Thyroid gland (tissue), 4 donors: Measurements from ENCODE around the gene R3HDML. TPM values are rescaled to one million over a fixed set of nuclear protein-coding genes. Genes with fewer than 3 reads are reported as not detected.
"Not testable (repeated sequence)": the region's sequence is repeated elsewhere in the genome, so short reads cannot be mapped to it uniquely, and the experiment has no call there.

Source experiments
- DNase-seq, 2 donors: peaks; one replicate each; pipeline ENCODE4 v3.0.0-alpha.2; 2019
- H3K27ac ChIP-seq, 3 donors: fragments of 200-600 bp; sonication (generic); 1 replicate in 2 of 3; 2 replicates in 1 of 3; pipeline ENCODE4 v1.5.1; 2016 to 2019; ENCODE audit warnings: mild to moderate bottlenecking in 1 of 3, moderate library complexity in 1 of 3
- H3K27me3 ChIP-seq: fragments of 200-600 bp; sonication (generic); one replicate; pipeline ENCODE4 v1.5.1; 2019
- H3K36me3 ChIP-seq, 2 donors: fragments of 200-600 bp; sonication (generic); one replicate each; pipeline ENCODE4 v1.5.1; 2016 to 2019
- H3K4me1 ChIP-seq, 2 donors: fragments of 200-600 bp; sonication (generic); one replicate each; pipeline ENCODE4 v1.5.1; 2017 to 2019
- H3K4me3 ChIP-seq, 3 donors: fragments of 200-600 bp; sonication (generic); replicated peaks in 1 of 3; 1 replicate in 2 of 3; 2 replicates in 1 of 3; pipeline ENCODE4 v1.5.1; 2016; ENCODE audit warnings: mild to moderate bottlenecking in 1 of 3
- H3K9me3 ChIP-seq: fragments of 200-600 bp; sonication (generic); one replicate; pipeline ENCODE4 v1.5.1; 2017
- POLR2A ChIP-seq, 2 donors: fragments of 450-650 bp; IDR thresholded peaks; one replicate each; pipeline ENCODE4 v1.6.1; 2017; ENCODE audit warnings: antibody characterized with exemption in 2 of 2, mild to moderate bottlenecking in 2 of 2, moderate library complexity in 1 of 2
- WGBS, 2 donors: methylation state at CpG; one replicate each; pipeline ENCODE4 v1.1.5; 2017; 5-methylcytosine and 5-hydroxymethylcytosine counted together
- intact Hi-C: fragments of 100-400 bp; cut with DNase I; formaldehyde crosslinking; loops from one replicate; pipeline ENCODE4 v1.15.1; 2023
- total RNA-seq, 4 donors: library from RNA; depleted of rRNA; stranded (reverse); fragments of >200 nt; gene quantifications; one replicate each; pipeline ENCODE4 v1.2.3, GENCODE V29; 2016
- TF ChIP-seq, protein P1 (sequence below), 6 experiments: fragments of 200-600 bp in 3 of 6; fragments of 450-650 bp in 3 of 6; sonication (generic) in 3 of 6; IDR thresholded peaks; one replicate each; pipeline ENCODE4 v1.5.1; 2016 to 2019; ENCODE audit warnings: antibody characterized with exemption in 6 of 6, mild to moderate bottlenecking in 2 of 6, inconsistent platforms in 1 of 6, moderate library complexity in 1 of 6

The R3HDML gene
- total RNA-seq, 4 donors from 2014 or later: not detected

DNA sequence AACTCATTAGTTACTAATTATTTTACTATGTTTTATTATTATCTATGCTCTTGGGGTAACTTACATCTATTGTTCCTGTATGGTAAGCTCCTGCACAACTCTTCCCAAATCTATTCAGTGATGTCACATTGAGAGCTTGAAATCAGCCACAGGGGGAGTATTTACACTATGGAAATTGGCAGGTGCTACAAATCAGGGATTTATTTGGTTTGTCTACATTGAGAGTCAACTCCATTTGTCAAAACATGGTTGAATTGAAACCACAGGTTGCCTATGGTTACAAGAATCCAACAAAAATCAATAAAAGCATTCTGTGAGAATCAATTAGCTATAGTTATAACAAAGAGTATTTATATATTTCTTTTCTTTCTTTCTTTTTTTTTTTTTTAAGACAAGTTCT is 22.0 kb upstream of the R3HDML start:
- no peak for DNase-seq
- Histone ChIP-seq H3K4me1 (peaks cover 6 to 7% of the 10 kb centered on the region in 2 donors), H3K27ac (no peak overlapping the region), H3K9me3 (no peaks in the 10 kb centered on the region), H3K4me3 (no peak overlapping the region), H3K36me3 (no peaks in the 10 kb centered on the region), H3K27me3 (no peaks in the 10 kb centered on the region)
- TF ChIP-seq, protein P1, sequence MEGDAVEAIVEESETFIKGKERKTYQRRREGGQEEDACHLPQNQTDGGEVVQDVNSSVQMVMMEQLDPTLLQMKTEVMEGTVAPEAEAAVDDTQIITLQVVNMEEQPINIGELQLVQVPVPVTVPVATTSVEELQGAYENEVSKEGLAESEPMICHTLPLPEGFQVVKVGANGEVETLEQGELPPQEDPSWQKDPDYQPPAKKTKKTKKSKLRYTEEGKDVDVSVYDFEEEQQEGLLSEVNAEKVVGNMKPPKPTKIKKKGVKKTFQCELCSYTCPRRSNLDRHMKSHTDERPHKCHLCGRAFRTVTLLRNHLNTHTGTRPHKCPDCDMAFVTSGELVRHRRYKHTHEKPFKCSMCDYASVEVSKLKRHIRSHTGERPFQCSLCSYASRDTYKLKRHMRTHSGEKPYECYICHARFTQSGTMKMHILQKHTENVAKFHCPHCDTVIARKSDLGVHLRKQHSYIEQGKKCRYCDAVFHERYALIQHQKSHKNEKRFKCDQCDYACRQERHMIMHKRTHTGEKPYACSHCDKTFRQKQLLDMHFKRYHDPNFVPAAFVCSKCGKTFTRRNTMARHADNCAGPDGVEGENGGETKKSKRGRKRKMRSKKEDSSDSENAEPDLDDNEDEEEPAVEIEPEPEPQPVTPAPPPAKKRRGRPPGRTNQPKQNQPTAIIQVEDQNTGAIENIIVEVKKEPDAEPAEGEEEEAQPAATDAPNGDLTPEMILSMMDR (IDR thresholded peaks at IDR 0.05): no peak
- TF ChIP-seq POLR2A (IDR thresholded peaks at IDR 0.05): no peak
- intact Hi-C loops: loop anchor here (10.0 kb wide), 1 partner anchor 200 kb away; no protein-coding TSS in a partner anchor

DNA sequence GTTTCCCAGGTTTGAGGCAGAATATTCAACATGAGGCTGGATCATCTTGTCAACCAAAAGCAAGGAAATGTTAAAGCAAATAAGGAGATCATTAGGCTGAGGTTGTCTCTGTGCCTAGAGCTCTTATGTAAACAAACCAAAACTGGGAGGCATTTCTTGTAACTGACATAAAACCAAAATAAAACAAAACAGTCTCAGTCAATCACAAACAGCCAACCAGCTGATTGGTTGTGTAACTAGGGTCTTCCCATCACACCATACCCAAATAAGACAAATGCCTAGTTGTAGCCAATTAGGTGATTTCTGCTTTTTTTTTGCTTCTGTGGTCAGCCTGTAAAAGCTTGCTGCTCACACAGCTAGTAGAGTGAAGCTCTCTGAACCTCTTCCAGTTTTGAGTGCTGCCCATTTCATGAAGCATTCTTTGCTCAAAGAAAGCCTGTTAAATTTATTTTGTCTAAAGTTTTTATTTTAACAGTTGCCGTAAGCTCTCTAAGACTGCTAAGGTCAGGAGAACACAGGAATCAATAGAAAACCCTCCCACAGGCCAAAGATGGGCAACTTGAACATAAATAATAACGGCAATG is 16.9 kb upstream of the R3HDML start:
- intact Hi-C loops: loop anchor here (10.0 kb wide), 1 partner anchor 205 kb away; no protein-coding TSS in a partner anchor
- Histone ChIP-seq H3K4me3 (no peak overlapping the region), H3K4me1 (no peaks in the 10 kb centered on the region), H3K36me3 (no peaks in the 10 kb centered on the region), H3K27ac (no peak overlapping the region), H3K9me3 (no peaks in the 10 kb centered on the region), H3K27me3 (no peaks in the 10 kb centered on the region)
- TF ChIP-seq, protein P1 (IDR thresholded peaks at IDR 0.05): no peak
- TF ChIP-seq POLR2A (IDR thresholded peaks at IDR 0.05): no peak
- DNase-seq: no peak
- WGBS, 2 donors: 87 to 89% methylated on average over 2 of the region's 2 CpGs

DNA sequence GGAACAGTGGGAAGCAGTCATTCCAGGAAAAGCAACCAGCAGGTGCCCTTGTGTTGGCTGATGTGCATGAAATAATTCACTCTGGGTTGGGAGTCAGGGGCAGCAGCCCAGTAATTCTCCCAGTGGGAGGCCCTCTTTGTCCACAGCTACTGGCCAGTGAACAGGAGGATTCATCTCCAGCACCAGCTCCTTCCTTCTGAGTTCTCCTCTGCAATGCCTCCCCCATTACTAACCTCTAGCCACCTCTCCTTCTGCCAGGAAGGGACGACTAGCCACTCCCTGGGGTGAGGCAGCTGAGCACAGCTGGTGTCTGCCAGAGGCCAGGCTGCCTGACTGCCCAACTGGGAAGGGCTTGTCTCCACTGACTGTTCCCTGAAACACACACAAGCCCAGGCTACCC is 12.5 kb upstream of the R3HDML start:
- intact Hi-C loops: no loop called here

DNA sequence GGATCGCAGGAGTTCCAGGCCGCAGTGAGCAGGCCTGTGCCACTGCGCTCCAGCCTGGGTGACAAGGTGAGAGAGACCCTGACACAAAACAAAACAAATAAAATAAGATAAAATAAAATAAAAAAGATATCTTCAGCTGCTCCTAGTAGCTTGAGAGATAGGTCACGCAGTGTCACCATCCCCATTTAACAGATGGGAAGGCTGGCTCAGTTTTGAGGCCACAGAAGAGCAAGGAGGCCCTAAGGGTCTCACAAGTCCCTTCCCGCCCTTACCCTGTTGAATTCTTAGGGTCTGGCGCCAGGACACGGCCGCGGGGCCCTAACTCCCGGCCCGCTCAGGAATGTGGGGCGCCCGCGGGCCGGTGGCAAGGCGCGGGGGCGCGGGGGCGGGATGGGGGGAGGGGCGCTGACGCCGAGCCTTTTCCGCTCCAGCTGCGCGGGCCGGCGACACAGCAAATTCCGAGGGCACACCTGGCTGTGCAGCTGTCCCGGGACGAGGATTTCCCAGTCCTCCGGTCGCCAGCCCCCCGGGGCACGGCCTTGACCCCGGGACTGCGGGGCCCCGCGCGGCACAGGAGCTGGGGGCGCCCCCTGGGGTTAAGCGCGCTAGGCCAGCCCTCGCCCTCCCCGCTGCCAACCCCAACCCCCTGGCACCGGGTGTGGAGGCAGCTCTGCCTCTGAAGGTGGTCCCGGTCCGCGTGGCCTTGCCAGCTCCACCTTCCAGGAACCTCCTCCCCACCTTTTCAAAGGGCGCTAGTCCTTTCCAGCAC is 10.3 kb upstream of the R3HDML start:
- no peak overlapping the region for H3K4me3 ChIP-seq
- H3K27me3 ChIP-seq: no peaks in the 10 kb centered on the region
- H3K36me3 ChIP-seq: no peaks in the 10 kb centered on the region
- H3K9me3 ChIP-seq: no peaks in the 10 kb centered on the region
- TF ChIP-seq, protein P1 (IDR thresholded peaks at IDR 0.05): no peak
- TF ChIP-seq POLR2A (IDR thresholded peaks at IDR 0.05): no peak
- peaks cover 4 to 7% of the 10 kb centered on the region in 2 donors for H3K4me1 ChIP-seq
- intact Hi-C loops: no loop called here
- 19 to 43% methylated on average over 12 to 33 of the region's 50 CpGs for WGBS, 2 donors
- no peak overlapping the region for H3K27ac ChIP-seq
- peak in 1 of 2 donors; percentile 13 for DNase-seq

More for the DNA sequence above, 12.5 kb upstream of the R3HDML start:
- Histone ChIP-seq H3K9me3 (no peaks in the 10 kb centered on the region), H3K27me3 (no peaks in the 10 kb centered on the region), H3K4me3 (no peak overlapping the region), H3K4me1 (peaks cover 4 to 7% of the 10 kb centered on the region in 2 donors), H3K36me3 (no peaks in the 10 kb centered on the region), H3K27ac (no peak overlapping the region)
- no peak for TF ChIP-seq POLR2A (IDR thresholded peaks at IDR 0.05)
- TF ChIP-seq, protein P1 (IDR thresholded peaks at IDR 0.05): no peak
- WGBS, 2 donors: 13 to 40% methylated on average over 1 of the region's 1 CpG
- DNase-seq: no peak

DNA sequence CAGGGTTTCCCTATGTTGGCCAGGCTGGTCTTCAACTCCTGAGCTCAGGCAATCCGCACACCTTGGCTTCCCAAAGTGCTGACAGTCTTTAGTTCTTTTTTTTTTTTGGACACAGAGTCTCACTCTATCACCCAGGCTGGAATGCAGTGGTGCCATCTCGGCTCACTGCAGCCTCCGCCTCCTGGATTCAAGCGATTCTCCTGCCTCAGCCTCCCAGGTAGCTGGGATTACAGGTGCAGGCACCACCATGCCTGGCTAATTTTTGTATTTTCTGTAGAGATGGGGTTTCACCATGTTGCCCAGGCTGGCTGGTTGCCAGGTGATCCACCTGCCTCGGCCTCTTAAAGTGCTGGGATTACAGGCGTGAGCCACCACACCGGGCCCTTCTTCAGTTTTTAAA is 9.1 kb upstream of the R3HDML start:
- 83 to 89% methylated on average over 7 of the region's 7 CpGs for WGBS, 2 donors
- intact Hi-C loops, H3K36me3 ChIP-seq, DNase-seq, H3K4me1 ChIP-seq, H3K4me3 ChIP-seq, H3K9me3 ChIP-seq, H3K27ac ChIP-seq, H3K27me3 ChIP-seq: not testable (repeated sequence)
